Ovary (tissue), 3 donors: ENCODE measurements around the gene UPK2.

ENCODE experiments used
- CTCF ChIP-seq, 3 donors: fragments of 450-650 bp in 2 of 3; fragments of 200-600 bp in 1 of 3; IDR thresholded peaks; one replicate each; pipeline versions ENCODE4 v1.5.1 to v1.8.0; 2016 to 2022; ENCODE audit warnings: antibody characterized with exemption in 3 of 3, mild to moderate bottlenecking in 1 of 3
- EP300 ChIP-seq: sonication (generic); formaldehyde crosslinking; IDR thresholded peaks from one replicate; pipeline ENCODE4 v1.6.1; 2017; ENCODE audit warnings: antibody characterized with exemption
- donor health status: DM: no; HTN: no; CAD: no.

GRCh38 chr11:118921929-118922744 lies 34.0 kb upstream of the UPK2 start:
- TF ChIP-seq CTCF (IDR thresholded peaks at IDR 0.05) (no peak), EP300 (no peak)
